Measurements from ENCODE around the gene ANKRD44.
"Not testable (repeated sequence)": the region's sequence is repeated elsewhere in the genome, so short reads cannot be mapped to it uniquely, and the experiment has no call there.

The ANKRD44 gene

DNA sequence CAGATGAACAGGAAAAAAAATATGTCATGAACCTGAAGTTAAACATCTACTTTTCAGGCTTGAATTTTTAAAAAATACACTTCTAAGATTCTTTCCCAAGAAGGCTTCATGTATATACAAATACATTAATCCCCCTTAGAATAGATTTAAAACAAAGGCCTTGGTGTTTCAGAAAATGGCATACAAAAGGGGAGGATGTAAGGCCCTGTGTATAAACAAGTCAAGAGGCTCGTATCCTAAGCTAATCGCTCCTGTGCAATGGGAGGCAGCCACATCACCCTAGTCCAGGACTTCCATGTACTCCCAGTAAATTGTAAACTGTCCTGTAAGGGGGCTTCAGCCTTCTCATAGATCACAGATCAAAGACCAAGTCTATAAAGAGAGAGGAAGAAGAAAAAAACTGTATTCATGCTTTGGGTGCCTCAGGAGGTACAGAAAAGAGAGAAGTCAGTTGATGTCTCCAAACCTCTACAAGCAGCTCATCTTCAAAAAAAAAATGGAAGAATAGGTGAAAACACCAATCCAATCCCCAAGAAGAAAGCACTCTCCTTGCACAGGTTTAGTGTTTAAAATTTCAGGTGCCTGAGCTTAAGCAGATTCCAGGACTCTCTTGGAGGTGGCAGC lies 53.9 kb downstream of the ANKRD44 start:
- DNase-seq, result no peak

DNA sequence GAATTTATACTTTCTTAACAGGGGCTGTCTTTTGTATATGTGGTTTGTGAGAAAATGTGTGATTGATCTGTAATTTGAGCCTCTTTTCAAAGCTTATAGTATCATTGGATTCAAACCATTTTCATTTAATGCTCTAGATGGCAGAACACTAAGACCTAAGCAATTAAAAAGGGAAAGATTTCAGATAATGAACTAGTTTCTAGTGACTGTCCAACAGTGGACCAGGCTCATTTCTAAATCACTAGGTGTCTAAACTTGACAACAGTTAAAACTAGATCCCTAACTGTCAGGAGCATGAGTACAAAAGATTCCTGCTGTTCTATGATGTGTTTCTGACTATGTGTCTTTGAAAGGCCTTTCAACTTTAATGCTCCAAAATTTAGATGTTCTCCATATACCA lies 54.6 kb downstream of the ANKRD44 start:
- no peak for DNase-seq

DNA sequence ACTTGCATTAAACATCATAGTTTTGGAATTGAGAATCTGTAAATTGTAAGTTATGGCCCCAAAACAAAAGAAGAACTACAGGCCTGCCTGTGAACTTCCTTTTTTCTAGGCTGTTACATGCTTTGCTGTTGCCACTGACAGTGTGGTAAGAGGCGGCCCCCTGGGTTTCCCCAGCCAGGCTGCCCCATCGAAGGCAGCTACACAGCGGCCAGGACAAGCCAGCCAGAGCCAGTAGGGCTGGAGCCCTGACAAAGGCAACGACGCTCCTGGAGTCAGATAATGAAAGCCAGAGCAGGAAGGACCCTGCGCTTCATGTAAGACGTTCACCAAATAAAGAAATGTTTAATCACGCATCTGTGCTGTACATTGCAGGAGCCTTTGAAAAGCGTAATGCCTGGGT lies 55.0 kb downstream of the ANKRD44 start:
- DNase-seq, result no peak

DNA sequence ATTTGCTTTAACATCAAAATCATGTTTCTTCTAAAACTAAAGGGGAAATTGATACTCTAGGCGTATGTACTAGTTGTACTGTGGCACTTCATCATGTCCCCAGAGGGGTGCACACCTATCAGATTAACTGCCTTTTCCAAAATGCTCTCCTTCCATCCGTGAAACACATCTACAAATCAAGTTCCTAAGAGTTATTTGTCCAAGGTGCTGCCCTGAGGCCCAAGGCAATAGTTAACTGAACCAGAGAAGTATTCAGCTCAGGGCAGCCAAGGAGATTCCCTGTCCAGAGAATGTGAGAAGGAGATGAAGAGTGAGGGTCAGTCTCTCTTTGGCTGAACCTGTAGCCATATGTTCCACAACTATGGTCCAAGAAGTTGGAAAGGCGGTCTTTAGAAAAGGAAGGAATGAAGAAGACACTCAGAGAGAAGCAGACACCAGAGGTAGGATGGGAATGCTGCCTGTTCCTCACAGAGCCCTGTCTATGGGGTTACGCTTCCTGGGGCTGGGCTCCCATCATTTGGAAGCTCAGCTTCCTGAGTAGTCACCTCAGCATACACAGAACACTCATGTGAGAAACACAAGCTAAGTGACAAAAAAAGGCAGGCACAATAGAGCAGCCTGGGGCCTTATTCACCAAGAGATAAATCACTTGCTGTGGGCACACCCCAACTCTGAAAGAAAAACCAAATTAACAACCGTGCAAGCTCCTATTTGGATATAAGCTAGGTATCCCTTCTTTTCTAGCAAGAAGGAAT lies 55.6 kb downstream of the ANKRD44 start:
- DNase-seq, result no peak

DNA sequence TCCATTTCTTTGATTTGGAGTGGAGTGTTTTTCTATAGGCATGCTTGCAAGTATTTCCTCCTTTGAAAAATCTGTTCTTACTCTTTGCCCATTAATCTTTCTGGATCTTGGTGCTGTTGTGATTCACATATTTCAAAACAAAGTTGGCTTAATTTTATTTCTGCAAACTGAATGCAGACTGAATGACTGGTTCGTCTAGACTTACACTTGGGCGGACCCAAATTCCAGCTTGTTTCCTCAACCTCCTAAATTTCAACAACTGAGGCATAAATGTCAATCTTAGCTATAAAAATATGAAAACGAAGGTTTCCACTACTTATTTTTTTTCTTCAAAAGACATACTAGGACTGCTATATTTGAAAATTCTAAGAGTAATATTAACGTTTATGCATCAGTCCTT lies 59.0 kb downstream of the ANKRD44 start:
- no peak for DNase-seq

DNA sequence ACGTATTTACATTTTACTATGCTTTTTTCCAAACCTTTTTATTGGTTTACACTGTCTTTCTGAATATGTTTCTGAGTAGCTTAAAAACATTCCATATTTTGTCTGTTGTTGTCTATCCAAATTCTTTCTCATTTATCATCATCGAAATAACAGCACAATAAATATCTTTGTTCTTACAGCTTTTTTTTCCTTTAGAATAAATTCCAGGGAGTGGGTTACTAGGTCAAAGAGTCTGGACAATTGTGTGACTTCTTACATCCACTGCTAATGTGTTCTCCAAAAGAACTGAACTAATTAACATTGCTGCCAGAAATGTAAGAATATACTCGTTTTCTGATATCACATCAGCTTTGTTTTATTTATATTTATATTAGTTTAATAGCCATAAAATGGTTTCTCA lies 59.4 kb downstream of the ANKRD44 start:
- DNase-seq, result no peak

DNA sequence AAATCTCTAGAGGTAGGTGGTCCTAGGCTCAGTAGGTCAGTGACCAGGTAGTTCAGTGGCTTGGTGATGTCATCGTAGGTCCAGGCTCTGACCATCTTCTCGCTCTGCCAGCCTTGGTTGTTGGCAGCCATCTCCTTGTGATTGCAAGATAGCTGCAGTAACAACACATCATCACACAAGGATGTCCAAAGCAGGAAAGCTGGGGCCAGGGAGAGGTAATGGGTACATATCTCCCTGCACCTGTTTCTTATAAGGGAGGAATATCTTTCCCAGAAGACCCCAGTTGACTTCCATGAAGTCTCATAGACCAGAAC lies 60.5 kb downstream of the ANKRD44 start:
- DNase-seq, result no peak

DNA sequence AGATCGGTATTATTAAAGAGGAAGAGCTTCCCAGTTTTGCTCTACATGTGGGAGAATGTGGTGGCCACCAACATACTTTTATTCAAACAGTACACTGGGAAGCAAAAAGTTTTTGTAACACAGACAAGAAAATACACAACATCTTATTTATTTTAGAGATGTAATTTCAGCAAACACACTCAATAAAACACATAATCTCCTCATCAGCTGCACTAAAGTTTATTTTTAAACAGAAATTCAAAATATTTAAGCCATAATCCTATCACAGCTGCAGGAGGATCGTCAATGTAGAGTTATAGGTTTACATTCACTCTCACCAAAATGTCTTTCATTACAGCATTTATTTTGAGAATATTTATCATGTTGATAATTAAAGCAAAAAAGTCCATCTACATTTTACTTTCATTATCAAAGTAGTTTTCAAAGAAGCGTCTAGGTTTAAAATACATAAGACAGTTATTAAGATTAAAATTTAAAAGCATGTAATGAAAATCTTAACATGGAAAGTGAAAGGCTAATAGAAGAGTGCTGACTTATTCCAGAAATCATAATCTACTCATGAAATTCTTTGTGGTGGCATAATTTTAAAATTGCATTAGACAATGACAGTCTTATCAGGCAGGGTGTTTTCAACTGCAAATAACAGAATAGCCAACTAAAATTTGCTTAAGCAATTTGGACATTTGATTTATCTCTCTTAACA lies 61.0 kb downstream of the ANKRD44 start:
- DNase-seq, result no peak

DNA sequence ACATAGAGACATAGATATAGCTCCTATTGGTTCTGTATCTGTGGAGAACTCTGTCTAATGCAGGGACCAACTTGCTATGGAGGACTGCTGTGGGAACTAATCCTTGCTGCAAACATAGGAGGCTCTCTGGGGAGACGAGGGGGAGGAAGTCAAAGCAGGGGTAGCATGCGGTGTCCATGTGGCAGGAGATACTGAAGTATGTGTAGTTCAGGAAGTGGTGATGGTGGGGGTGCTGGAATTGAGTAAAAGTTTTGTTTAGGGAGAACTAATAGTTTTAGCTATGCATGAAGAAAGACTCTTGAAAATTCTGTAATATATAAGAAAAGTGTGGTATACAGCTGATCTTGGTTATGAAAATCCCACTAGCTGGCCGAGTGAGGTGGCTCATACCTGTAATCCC lies 62.0 kb downstream of the ANKRD44 start:
- no peak for DNase-seq

DNA sequence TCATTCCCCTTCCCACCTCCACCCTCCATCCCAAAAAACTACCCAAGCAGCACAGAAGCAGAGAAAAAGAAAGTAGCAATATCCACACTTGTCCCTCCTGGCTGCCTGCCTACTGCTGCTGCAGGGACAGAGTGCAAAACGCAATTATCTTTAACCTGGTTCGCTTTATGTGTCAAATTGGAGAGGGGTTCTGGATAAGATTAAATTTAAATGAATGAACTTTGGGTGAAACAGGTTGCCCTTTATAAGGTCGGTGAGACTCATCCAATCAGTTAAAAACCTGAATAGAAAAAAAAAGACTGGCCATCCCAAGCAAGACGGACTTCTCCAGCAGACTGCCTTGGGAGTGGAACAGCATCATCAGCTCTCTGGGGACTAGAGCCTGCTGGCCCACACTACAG lies 62.6 kb downstream of the ANKRD44 start:
- DNase-seq, result no peak

DNA sequence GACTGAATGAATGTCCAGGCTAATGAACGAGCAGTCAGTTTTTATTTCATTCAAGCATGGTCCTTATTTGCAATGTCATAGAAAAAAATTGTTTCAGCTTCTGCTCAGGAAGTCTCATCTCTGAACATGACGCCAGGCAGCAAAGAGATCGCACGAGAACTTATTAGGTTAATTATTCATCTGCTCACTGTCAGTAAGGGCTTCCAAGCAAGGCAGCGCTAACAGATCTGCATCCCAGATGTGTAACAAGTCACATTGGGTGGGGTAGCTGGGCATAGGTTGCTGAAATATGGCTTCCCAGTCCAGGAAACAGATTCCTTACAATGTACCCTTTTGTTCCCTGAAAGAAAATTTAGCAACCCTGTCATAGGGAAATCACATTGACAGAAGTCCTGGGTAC lies 63.5 kb downstream of the ANKRD44 start:
- DNase-seq, result no peak

DNA sequence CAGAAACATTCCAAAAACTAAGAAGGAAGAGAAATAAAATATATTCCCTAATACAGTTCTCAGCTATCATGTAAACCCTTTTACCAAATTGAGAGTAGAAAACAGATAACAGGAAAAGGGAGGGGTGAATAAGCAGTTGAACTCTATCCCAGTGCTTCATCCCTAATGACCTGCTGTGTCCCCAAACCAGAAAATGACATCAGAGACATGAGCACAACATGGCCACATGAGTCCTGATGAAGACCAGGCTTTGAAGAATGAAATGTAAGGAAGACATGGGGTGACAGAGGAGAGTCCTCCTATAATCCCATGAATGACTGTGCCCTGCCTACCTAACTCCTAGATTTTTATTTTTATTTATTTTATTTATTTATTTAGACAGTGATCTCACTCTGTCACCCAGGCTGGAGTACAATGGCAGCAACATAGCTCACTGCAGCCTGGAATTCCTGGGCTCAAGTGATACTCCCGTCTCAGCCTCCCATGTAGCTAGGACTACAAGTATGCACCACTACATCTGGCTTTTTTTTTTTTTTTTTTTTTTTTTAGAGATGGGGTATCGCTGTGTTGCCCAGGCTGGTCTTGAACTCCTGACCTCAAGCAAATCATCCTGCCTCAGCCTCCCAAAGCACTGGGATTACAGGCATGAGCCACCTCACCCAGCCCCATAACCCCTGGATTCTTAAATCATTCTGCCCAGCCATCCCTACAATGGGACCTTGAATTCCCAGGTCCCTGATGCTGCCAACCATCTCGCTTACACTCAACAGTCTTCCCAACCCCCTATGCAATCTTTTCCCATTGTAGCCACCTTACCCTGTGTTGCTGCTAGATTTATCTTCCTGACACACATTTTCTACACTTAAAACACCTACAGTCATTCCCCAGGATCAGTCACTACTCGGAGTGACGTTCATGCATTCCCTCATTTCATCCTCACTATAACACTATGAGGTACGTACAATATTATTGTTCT lies 64.5 kb downstream of the ANKRD44 start:
- DNase-seq, result no peak

DNA sequence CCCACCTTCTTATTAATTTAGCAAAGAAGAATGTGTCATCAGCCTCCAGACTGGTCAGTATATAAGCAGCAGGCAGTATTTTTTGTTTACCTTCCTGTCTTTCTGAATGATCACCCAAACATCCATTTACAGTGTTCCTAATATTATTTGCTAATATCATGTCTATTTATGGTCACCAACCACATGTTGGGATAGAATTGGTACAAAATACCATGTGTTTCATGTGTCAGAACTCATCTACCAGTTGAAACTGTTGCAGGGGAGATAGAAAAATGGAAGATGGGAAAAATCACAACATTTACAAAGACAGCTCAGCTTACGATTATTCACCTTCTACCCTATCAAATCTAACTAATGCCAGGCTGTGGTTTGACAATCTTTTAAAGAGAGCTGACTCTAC lies 66.2 kb downstream of the ANKRD44 start:
- DNase-seq, result no peak

DNA sequence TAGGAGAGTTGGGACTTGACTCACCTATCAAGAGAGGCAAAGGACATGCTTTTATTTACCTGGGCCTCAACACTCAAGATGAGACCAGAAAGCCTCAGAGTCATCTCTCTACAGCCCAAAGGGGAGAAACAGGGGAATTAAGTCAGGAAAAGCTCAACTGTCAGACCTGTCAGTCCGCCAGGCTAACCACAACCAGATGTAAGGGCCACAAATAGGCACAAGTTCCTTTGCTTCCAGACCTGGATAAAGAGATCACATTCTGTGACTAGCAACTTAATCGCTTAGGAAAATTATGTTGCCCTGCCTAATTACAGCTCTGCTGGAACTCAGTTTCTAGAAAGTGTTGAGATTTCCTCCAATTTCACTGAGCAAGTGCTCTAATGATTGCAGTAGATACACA lies 67.9 kb downstream of the ANKRD44 start:
- DNase-seq, result no peak

DNA sequence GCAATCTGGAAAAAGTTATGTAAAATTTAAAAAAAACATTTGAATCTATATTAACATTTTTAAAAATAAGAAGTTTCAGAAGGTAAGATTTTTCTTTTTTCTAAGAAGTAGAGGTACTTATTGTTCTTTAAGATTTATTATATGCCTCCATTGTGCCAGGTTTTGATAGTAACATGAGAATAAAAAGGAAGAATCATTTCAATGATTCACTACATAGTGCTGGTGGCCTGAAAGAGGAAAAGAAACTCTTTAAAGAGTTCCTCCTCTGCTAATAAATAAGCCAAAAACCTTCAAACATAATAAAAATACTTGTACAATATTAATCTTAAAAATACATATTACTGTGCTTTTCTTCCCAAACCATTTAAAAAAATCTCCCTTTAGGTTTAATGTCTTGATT lies 69.0 kb downstream of the ANKRD44 start:
- DNase-seq, result no peak

DNA sequence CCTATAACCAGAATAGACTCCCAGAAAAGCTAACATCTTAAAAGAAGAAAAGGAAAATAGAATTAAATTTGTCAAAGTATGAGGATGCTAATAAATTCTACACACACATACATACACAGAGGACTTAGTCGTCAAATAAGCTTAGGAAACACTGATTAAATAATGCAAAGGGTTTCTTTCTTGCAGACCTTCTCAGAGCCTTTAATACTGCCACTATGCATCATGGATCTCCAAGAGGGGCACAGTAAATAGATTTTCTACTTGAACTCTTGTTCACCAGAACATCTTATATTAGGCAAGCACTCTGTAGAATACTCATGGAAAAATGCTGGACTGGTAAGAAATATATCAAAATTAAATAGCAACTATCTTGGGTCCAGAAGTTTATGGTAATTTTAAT lies 69.4 kb downstream of the ANKRD44 start:
- DNase-seq, result no peak

DNA sequence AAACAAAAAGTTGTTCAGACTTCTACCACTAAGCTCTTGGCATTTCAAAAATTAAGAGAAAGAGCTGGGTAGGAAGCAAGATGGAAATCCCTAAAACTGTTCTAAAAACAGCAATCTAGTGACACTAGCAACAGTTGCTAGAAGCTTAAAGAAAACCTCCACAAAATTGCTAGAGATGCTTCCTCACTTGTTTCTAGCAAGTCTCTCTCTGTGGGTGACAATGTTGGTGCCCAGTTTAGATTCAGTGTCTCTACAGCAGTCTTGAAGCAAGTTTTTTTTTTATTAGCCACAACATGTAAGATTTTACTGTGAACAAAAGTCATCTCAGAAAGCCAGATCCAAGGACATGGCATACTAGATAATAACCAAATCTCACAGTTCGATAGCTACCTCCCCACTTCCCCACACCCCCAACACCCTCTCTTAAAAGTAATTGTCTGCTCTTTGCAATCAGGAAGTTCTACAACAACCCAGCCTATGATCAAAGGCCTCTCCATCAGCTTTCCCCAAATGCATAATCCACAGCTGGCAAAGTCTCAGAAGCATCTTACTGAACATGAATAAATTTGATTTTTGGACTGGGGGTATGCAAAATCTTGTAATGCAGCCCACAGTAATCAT lies 70.0 kb downstream of the ANKRD44 start:
- DNase-seq, result no peak

DNA sequence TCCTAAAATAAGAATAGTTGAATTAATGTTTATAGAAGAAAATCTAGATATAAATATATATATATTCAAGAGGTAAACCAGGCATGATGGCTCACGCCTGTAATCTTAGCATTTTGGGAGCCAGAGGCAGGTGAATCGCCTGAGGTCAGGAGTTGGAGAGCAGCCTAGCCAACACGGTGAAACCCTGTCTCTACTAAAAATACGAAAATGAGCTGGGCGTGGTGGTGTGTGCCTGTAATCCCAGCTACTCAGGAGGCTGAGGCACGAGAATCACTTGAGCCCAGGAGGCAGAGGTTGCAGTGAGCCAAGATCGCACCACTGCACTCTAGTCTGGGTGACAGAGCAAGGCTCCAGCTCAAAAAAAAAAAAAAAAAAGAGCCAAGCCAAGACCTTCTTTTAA lies 70.6 kb downstream of the ANKRD44 start:
- DNase-seq, result not testable (repeated sequence)

DNA sequence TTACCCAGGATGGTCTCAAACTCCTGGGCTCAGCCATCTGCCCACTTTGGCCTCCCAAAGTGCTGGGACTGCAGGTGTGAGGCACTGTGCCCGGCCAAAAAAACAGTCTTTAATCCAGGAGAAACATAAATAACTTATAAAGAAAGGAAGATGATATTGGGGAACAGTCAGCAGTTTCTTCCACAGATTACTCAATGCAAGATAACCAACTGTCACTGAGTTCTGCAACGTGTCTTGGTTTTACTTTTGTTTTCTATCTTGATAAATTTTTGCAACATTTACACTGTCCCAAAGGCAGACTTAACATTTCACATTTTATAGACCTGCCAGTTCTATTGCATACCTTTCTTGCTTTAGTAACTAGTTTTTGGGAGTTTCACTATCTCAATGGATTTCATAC lies 71.1 kb downstream of the ANKRD44 start:
- no peak for DNase-seq

DNA sequence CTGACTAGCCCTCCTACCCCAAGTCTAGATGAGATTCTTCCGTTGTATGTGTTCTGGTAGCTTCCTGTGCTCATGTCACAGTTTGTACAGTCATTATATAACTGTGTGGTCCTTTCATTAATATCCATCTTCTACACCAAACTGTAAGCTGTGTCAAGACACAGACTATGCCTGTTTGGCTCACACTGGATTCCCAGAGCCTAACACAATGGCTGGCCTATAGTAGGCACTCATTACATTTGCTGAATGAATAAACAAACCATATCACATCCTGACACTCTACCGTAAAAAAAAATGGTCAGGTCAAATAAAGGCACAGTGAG lies 72.6 kb downstream of the ANKRD44 start:
- no peak for DNase-seq

DNA sequence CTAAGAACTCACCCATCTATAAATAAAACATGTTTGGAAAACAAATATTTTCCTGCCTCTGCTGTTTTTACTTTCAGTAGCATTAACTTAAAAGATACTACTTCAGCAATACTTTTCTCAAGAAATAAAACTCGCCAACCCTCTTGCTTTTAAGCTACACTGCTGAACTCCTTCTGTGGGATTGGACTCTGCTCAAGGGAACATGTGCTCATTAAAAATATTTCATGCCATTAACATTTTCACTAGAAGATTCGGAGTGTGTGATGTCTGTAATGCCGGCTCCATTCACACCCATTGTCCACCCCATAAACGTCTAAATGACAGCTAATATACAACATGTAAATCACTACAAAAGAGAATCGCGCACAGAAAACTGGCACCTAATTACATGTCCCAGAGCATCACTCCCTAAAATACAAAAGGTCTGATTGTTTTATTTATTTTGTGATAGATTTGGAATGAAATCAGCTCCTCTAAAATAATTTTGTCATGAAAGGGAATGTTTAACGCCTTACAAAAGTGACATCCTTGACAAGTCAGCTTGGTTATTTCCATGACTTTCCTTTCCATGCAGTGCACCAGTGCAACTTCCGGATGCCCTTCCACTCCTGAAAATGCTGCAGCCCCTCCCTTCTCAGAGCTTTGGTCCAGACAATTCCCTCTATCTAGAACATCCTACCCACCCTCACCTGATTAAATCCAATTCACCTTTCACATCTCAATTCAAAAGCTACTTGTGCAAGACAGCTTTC lies 73.1 kb downstream of the ANKRD44 start:
- DNase-seq, result no peak

DNA sequence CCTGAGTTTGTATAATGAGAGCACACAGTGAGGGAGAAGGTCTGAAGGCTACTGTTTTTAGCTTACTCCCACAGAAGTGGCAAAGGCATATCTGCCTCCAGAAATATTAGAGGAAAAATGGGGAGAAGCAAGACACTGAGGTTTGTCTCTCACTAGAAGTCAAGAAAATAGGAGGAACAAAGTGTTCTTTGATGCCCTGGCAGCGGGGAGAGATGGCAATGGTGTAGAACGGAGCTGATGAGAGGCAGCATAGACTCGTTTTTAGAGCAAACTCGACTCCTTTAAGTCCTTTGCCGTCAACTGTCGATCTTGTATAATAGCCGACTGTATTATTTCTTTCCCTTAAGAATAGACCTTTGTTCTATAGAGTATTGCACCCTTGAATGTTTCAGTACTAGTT lies 73.8 kb downstream of the ANKRD44 start:
- DNase-seq, result no peak

Measured in amniotic stem cell (primary cell).